ENCODE measurements around the gene CHRNB1.
A peak's percentile ranks its signal among the peaks of the same experiment; 100 is the strongest.

The CHRNB1 gene

DNA sequence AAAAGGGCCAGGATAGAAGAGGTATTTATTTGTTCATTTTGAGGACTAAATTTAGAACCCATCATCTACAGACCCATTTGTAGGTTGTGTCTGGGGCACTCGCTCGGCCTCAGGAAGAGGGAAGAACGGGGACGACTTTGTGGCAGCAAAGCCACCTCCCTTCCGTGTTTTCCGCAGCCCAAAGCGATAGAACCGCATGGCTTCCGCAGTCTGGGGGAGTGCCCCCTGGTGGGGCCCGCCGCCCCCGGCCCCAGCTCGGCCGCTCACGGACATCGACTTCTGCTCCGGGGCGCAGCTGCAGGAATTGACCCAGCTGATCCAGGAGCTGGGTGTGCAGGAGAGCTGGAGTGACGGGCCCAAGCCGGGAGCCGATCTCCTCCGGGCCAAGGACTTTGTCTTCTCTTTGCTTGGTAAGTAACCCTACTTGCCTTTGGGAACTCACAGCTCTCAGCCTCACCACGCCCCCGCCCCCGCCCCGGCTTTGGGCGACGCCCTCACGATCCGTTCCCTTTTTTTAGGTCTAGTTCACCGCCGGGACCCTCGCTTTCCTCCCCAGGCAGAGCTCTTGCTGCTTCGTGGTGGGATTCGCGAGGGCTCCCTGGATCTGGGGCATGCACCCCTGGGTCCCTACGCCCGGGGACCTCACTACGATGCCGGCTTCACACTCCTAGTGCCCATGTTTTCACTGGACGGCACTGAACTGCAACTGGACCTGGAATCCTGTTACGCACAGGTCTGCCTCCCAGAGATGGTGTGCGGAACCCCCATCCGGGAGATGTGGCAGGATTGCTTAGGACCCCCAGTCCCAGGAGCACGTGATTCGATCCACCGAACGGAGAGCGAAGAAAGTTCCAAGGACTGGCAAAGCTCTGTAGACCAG, 8.9 kb upstream of the CHRNB1 start:
- Histone ChIP-seq H3K4me3 (ENCODE audit: low read length) (peak overlapping the region; percentile 49), H3K36me3 (ENCODE audit: insufficient read depth, low read length) (no peaks in the 10 kb centered on the region), H3K9me3 (ENCODE audit: low read length) (peaks cover 3% of the 10 kb centered on the region), H3K27me3 (ENCODE audit: insufficient read depth, low read length) (peaks cover 29% of the 10 kb centered on the region), H2AFZ (ENCODE audit: low read depth, low read length) (peak overlapping the region; percentile 13), H3K4me1 (ENCODE audit: insufficient read depth, low read length) (peaks cover 36% of the 10 kb centered on the region)

DNA sequence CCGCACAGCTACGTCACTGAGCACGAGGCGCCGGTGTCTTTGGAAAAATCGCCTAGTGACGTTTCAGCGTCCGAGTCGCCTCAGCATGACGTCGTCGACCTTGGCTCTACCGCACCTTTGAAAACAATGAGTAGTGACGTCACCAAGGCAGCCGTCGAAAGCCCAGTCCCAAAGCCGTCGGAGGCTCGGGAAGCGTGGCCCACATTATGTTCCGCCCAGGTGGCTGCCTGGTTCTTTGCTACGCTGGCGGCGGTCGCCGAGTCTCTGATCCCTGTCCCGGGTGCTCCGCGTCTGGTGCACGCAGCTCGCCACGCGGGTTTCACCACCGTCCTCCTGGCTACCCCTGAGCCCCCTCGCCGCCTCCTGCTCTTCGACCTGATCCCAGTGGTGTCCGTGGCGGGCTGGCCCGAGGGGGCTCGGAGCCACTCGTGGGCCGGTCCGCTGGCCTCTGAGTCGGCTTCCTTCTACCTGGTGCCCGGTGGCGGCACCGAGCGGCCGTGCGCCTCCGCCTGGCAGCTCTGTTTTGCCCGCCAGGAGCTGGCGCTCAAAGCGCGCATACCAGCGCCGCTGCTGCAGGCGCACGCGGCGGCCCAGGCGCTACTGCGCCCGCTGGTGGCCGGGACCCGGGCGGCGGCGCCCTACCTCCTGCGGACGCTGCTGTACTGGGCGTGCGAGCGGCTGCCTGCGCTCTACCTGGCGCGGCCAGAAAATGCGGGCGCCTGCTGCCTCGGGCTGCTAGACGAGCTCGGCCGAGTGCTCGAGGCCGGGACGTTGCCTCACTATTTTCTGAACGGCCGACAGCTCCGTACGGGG, 8.1 kb upstream of the CHRNB1 start:
- H3K4me1 ChIP-seq (ENCODE audit: insufficient read depth, low read length): peaks cover 42% of the 10 kb centered on the region
- H3K4me3 ChIP-seq (ENCODE audit: low read length): peak overlapping the region; percentile 25
- peaks cover 3% of the 10 kb centered on the region for H3K9me3 ChIP-seq (ENCODE audit: low read length)
- no peak overlapping the region for H2AFZ ChIP-seq (ENCODE audit: low read depth, low read length)
- H3K27me3 ChIP-seq (ENCODE audit: insufficient read depth, low read length): peaks cover 29% of the 10 kb centered on the region
- H3K36me3 ChIP-seq (ENCODE audit: insufficient read depth, low read length): no peaks in the 10 kb centered on the region

DNA sequence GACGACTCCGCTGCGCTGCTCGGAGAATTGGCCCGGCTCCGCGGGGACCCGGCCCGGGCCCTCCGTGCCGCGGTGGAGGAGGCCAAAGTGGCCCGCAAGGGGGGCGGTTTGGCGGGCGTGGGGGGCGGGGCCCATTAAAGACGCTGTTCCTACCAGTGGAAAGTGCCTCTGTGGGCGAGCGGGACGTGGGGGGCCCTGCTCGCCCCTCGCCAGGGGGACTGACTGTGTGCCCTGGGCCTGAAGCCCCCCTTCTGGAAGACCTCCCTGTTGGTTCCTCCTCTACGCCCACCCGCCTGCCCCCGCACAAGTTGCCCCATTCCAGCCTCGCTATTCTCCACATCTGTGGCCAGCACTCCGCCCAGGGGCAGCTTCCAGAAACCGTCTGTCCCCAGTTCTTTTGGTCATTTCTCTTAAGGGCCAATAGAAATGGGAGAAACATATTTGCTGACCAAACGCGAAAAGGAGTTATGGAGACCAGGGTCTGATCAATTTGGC, 7.4 kb upstream of the CHRNB1 start:
- Histone ChIP-seq H3K36me3 (ENCODE audit: insufficient read depth, low read length) (no peaks in the 10 kb centered on the region), H3K9me3 (ENCODE audit: low read length) (peaks cover 1% of the 10 kb centered on the region), H3K4me3 (ENCODE audit: low read length) (peak overlapping the region; percentile 36), H2AFZ (ENCODE audit: low read depth, low read length) (peak overlapping the region; percentile 35), H3K4me1 (ENCODE audit: insufficient read depth, low read length) (peaks cover 42% of the 10 kb centered on the region), H3K27me3 (ENCODE audit: insufficient read depth, low read length) (peaks cover 29% of the 10 kb centered on the region)

DNA sequence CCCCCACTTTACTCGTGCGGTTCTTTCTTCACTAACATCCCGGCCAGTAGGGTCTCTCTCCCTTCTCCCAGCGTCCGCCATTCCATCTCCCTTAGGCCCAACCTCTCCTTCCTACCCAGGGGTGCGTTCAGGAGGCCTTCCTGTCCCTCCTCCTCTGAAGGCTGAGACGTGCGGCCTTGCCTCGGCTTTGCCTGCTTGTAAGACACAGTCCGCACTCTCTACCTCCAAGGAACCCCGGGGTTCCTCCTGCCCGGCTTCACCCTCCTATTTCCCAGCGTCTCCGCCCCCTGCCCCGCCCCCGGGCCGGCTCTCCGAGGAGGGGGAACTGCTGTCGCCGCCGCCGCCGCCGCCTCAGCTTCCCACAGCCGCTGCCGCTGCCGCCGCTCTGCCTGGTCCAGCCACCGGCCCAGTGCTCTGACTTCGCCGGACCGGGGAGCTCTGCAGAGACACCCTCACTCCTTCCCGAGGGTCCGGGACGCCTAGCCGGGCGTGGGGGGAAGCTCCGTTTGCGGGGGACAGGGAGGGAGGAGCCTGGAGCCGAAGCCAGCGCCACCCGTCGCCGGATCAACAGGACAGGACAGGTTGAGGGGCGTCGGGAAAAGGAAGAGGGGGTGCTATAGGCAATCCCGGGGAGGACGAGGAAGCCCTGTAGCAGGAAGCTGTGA, 6.8 kb upstream of the CHRNB1 start:
- peak overlapping the region; percentile 36 for H3K4me3 ChIP-seq (ENCODE audit: low read length)
- H2AFZ ChIP-seq (ENCODE audit: low read depth, low read length): peak overlapping the region; percentile 35
- no peaks in the 10 kb centered on the region for H3K9me3 ChIP-seq (ENCODE audit: low read length)
- H3K4me1 ChIP-seq (ENCODE audit: insufficient read depth, low read length): peaks cover 42% of the 10 kb centered on the region
- H3K27me3 ChIP-seq (ENCODE audit: insufficient read depth, low read length): peaks cover 29% of the 10 kb centered on the region
- no peaks in the 10 kb centered on the region for H3K36me3 ChIP-seq (ENCODE audit: insufficient read depth, low read length)

DNA sequence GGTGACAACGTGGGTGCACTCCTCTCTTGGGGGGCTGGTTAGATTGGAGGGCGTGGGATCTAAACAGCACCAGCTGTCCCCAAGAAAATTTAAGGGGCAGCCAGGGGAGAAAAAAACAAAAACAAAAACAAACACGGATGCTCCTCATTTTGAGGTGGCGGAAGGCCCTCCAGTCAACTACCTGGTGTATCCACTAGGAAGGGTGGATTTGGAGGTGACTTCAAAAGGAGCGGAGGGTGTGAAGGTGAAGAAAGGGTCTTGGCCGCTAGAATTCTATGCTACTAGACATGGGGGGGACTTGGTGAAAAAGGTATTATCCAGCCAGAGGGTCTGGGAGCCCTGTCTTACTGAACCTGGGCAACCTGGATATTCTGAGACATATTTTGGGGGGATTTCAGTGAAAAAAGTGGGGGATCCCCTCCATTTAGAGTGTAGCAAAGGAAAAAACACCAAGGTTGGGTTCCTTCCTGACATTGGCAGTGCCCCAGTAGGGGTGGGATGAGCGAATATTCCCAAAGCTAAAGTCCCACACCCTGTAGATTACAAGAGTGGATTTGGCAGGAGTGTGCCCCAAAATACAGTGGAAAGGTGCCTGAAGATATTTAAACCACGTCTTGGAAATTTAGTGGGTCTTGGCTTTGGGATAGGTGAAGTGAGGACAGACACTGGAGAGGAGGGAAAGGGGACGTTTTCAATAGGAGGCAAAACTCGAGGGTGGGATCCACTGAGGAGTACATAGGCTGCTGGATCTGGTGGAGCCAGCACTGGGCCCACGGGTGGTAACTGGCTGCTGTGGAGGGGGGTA, 6.0 kb upstream of the CHRNB1 start:
- H3K4me1 ChIP-seq (ENCODE audit: insufficient read depth, low read length): peaks cover 42% of the 10 kb centered on the region
- H3K9me3 ChIP-seq (ENCODE audit: low read length): no peaks in the 10 kb centered on the region
- no peaks in the 10 kb centered on the region for H3K36me3 ChIP-seq (ENCODE audit: insufficient read depth, low read length)
- H3K4me3 ChIP-seq (ENCODE audit: low read length): peak overlapping the region; percentile 36
- peaks cover 29% of the 10 kb centered on the region for H3K27me3 ChIP-seq (ENCODE audit: insufficient read depth, low read length)
- H2AFZ ChIP-seq (ENCODE audit: low read depth, low read length): no peak overlapping the region

DNA sequence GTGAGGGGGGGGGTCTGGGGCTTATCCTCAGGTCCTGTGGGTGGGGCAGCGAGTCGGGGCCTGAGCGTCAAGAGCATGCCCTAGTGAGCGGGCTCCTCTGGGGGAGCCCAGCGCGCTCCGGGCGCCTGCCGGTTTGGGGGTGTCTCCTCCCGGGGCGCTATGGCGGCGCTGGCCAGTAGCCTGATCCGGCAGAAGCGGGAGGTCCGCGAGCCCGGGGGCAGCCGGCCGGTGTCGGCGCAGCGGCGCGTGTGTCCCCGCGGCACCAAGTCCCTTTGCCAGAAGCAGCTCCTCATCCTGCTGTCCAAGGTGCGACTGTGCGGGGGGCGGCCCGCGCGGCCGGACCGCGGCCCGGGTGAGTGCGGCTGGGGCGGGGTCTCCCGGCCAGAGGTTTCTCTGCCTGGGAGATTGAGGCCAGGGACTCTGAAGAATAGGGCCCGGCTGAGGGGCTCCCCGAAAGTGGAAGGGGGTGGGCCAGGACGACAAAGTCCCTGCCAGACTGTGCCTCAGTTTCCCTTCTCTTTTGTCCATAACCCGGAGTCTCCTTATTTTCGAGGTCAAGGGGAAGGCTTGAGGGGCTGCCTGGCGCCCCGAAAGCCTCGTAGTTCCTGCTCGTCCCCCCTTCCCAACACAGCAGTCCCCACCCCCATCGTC, 5.3 kb upstream of the CHRNB1 start, which contains the start of gene FGF11:
FGF11 (plus strand) TSS at position 51 of the 651 bp plus-strand sequence; CDS start at position 160, 109 bp downstream.
- Histone ChIP-seq H3K4me1 (ENCODE audit: insufficient read depth, low read length) (peaks cover 42% of the 10 kb centered on the region), H2AFZ (ENCODE audit: low read depth, low read length) (peak within 1 kb of the TSS; percentile 52), H3K9me3 (ENCODE audit: low read length) (no peaks in the 10 kb centered on the region), H3K4me3 (ENCODE audit: low read length) (peak within 1 kb of the TSS; percentile 55), H3K27me3 (ENCODE audit: insufficient read depth, low read length) (peaks cover 29% of the 10 kb centered on the region), H3K36me3 (ENCODE audit: insufficient read depth, low read length) (no peaks in the 10 kb centered on the region)

DNA sequence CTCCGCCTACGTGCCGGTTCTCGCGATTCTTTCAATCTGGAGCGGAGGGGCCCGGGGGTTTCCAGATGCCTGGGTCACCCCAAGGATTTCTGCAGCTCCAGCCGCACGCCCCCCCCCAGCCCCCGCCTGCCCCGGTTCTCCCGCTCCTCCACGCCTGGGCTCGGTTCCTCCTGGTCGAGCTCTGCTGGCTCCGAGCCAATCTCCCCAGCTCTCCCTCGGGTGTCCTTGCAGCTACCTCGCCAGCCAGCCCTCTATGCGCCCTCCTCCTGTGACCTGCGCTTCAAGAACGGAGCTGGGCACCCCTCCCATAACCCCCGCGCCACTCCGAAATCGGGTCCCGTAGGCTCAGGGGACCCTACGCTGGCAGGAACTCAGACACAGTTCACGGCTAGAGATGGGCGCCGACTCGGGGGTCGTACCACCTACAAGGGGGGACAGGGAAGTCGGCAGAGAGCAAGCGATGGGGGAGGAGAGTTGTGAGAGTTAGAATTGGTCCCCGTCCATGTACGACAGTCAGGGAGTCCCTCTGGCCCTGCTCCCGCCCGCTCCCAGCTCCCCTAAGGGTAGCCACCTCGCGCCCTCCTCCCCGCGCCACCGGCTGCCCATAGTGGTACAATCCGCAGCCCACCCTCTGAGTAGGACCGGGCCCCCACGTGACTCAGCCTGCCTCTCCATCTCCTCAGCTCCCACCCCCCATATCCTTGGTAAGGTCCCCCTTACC, 4.6 kb upstream of the CHRNB1 start:
- Histone ChIP-seq H3K4me1 (ENCODE audit: insufficient read depth, low read length) (peaks cover 44% of the 10 kb centered on the region), H3K27me3 (ENCODE audit: insufficient read depth, low read length) (peaks cover 29% of the 10 kb centered on the region)

DNA sequence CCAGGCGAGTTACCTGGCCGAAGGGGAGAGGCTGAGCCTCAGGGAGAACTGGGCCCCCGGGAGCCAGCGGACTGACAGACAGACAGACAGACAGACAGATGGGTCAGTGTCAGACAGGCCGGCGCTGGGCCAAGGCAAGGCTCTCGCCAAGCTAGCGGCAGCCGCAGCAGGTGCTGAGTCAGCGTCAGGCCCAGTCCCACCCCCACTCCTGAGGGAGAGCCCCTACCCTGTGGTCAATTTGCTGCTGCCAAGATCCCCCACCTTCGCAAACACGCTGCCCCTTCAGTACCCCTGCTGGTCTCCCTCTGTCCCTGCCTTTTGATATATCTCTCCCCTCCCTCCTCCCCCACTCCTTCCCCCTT, 4.0 kb upstream of the CHRNB1 start:
- Histone ChIP-seq H3K36me3 (ENCODE audit: insufficient read depth, low read length) (no peaks in the 10 kb centered on the region), H3K4me3 (ENCODE audit: low read length) (peak overlapping the region; percentile 55), H3K4me1 (ENCODE audit: insufficient read depth, low read length) (peaks cover 39% of the 10 kb centered on the region), H3K27me3 (ENCODE audit: insufficient read depth, low read length) (peaks cover 26% of the 10 kb centered on the region), H3K9me3 (ENCODE audit: low read length) (no peaks in the 10 kb centered on the region), H2AFZ (ENCODE audit: low read depth, low read length) (peak overlapping the region; percentile 52)

More for the DNA sequence above, 4.6 kb upstream of the CHRNB1 start:
- no peaks in the 10 kb centered on the region for H3K36me3 ChIP-seq (ENCODE audit: insufficient read depth, low read length)
- H3K9me3 ChIP-seq (ENCODE audit: low read length): no peaks in the 10 kb centered on the region
- peak overlapping the region; percentile 52 for H2AFZ ChIP-seq (ENCODE audit: low read depth, low read length)
- H3K4me3 ChIP-seq (ENCODE audit: low read length): peak overlapping the region; percentile 55

DNA sequence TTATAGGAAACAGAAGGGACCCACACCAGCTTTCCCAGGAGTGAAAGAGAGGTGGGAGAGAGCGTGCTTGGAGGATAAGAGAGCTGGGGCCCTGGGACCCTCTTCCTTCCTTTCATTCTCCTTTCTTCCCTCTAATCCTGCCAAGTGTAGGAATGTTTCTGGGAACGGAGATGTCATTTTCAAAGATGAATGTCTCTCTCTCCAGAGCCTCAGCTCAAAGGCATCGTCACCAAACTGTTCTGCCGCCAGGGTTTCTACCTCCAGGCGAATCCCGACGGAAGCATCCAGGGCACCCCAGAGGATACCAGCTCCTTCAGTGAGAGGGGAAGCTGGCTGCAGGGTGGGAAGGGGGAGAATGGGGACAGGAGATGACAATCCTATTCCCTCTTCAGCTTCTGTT, 3.6 kb upstream of the CHRNB1 start:
- Histone ChIP-seq H3K36me3 (ENCODE audit: insufficient read depth, low read length) (no peaks in the 10 kb centered on the region), H3K4me3 (ENCODE audit: low read length) (peak overlapping the region; percentile 55), H3K9me3 (ENCODE audit: low read length) (no peaks in the 10 kb centered on the region), H3K4me1 (ENCODE audit: insufficient read depth, low read length) (peaks cover 37% of the 10 kb centered on the region), H3K27me3 (ENCODE audit: insufficient read depth, low read length) (peaks cover 22% of the 10 kb centered on the region), H2AFZ (ENCODE audit: low read depth, low read length) (no peak overlapping the region)

DNA sequence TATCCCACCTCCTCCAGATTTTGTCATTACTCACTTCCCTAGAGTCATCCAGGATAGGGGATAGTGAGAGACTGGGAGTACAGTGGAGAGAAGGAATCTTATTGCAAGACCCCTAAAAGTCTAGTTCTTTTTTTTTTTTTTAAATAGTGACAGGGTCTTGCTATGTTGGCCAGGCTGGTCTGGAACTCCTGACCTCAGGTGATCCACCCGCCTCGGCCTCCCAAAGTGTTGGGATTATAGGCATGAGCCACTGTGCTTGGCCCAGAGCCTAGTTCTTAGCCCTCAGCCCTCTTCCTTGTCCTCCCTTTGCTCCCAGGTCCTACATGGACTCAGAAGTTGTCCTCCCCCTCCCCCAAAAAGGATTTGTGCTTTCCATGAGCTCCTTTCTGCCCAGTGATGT, 2.7 kb upstream of the CHRNB1 start:
- Histone ChIP-seq H3K4me1 (ENCODE audit: insufficient read depth, low read length) (peaks cover 37% of the 10 kb centered on the region), H3K4me3 (ENCODE audit: low read length) (no peak overlapping the region), H3K27me3 (ENCODE audit: insufficient read depth, low read length) (peaks cover 18% of the 10 kb centered on the region), H3K36me3 (ENCODE audit: insufficient read depth, low read length) (no peaks in the 10 kb centered on the region), H2AFZ (ENCODE audit: low read depth, low read length) (no peak overlapping the region), H3K9me3 (ENCODE audit: low read length) (no peaks in the 10 kb centered on the region)
